ENCODE data around the gene PCDHB9.
"Not testable (repeated sequence)": the region's sequence is repeated elsewhere in the genome, so short reads cannot be mapped to it uniquely, and the experiment has no call there.

PCDHB9 gene

DNA sequence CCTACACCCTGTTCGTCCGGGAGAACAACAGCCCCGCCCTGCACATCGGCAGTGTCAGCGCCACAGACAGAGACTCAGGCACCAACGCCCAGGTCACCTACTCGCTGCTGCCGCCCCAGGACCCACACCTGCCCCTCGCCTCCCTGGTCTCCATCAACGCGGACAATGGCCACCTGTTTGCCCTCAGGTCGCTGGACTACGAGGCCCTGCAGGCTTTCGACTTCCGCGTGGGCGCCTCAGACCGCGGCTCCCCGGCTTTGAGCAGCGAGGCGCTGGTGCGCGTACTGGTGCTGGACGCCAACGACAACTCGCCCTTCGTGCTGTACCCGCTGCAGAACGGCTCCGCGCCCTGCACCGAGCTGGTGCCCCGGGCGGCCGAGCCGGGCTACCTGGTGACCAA, 1.7 kb downstream of the PCDHB9 start:
- not testable (repeated sequence) for DNase-seq (ENCODE audit: low spot score)

GRCh38 chr5:141189131-141189530, 2.2 kb downstream of the PCDHB9 start:
- DNase-seq (ENCODE audit: low spot score): not testable (repeated sequence)

GRCh38 chr5:141192110-141192725, 5.3 kb downstream of the PCDHB9 start, which contains the start of gene PCDHB10:
Gene PCDHB10, plus strand, starts transcription at chr5:141192353. Its CDS starts 200 bp downstream, at chr5:141192553.
- DNase-seq (ENCODE audit: low spot score): peak; percentile 3

- not testable (repeated sequence) for DNase-seq (ENCODE audit: low spot score)
Observed at GRCh38 chr5:141194332-141194731, 7.4 kb downstream of the PCDHB9 start.

DNA sequence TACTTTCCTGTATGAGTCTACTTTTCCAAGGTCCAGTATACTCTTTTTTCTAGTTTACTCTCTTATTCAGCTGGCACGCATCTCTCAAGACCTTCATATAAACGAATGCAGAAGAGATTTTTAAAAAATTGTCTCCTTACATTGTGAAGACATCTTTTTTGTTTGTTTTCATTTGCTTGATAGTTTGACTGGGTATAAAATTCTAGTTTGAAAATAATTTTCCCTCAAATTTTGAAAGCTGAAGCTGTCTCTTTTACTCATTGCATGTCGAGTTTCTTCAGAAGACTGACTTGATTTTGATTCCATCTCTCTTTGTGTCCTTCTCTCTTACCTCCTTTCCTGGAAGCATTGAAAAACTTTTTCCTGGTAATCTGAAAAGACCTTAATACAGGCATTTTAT, 9.4 kb downstream of the PCDHB9 start:
- DNase-seq (ENCODE audit: low spot score): no peak

GRCh38 chr5:141199359-141200235, 12.6 kb downstream of the PCDHB9 start, which contains the start of gene PCDHB11:
Gene PCDHB11, plus strand, starts transcription at chr5:141199627. Its CDS starts 148 bp downstream, at chr5:141199775.
- DNase-seq (ENCODE audit: low spot score): no peak

GRCh38 chr5:141201126-141201525, 14.2 kb downstream of the PCDHB9 start:
- DNase-seq (ENCODE audit: low spot score): not testable (repeated sequence)

GRCh38 chr5:141201646-141202045, 14.7 kb downstream of the PCDHB9 start:
- not testable (repeated sequence) for DNase-seq (ENCODE audit: low spot score)

DNA sequence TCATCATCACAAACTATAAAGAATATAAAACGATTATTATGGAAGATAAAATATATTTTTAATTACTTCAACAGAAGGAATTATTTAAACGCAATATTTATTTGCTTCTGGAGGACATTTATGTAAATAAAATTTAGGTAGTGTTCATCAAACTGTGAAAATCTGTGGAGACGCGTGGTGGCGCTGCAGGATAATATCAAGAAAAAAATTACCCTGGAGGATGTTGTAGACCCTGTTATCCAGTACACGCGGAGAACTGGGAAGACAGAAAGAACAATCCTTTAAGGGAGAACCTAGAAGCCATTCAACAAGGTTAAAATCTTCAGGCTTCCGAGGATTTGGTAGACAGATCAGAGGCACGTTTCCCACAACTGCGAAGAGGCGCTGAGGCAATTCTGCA, 21.5 kb downstream of the PCDHB9 start, which contains the start of gene PCDHB12:
PCDHB12 (plus strand) TSS at position 242 of the 400 bp plus-strand sequence. CDS start 189 bp downstream, outside the sequence.
- DNase-seq (ENCODE audit: low spot score): no peak

GRCh38 chr5:141210281-141210680, 23.3 kb downstream of the PCDHB9 start:
- DNase-seq (ENCODE audit: low spot score): not testable (repeated sequence)

DNA sequence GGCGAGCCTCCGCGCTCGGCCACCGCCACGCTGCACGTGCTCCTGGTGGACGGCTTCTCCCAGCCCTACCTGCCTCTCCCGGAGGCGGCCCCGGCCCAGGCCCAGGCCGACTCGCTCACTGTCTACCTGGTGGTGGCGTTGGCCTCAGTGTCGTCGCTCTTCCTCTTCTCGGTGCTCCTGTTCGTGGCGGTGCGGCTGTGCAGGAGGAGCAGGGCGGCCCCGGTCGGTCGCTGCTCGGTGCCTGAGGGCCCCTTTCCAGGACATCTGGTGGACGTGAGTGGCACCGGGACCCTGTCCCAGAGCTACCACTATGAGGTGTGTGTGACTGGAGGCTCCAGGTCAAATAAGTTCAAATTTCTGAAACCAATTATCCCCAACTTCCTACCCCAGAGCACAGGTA, 23.9 kb downstream of the PCDHB9 start:
- not testable (repeated sequence) for DNase-seq (ENCODE audit: low spot score)

GRCh38 chr5:141213656-141214339, 26.8 kb downstream of the PCDHB9 start, which contains the start of gene PCDHB13:
Gene PCDHB13, plus strand, starts transcription at chr5:141213919. Its CDS starts 205 bp downstream, at chr5:141214124.
- DNase-seq (ENCODE audit: low spot score): not testable (repeated sequence)

GRCh38 chr5:141214583-141214982, 27.6 kb downstream of the PCDHB9 start:
- DNase-seq (ENCODE audit: low spot score): not testable (repeated sequence)

GRCh38 chr5:141215504-141215903, 28.5 kb downstream of the PCDHB9 start:
- DNase-seq (ENCODE audit: low spot score): not testable (repeated sequence)

DNA sequence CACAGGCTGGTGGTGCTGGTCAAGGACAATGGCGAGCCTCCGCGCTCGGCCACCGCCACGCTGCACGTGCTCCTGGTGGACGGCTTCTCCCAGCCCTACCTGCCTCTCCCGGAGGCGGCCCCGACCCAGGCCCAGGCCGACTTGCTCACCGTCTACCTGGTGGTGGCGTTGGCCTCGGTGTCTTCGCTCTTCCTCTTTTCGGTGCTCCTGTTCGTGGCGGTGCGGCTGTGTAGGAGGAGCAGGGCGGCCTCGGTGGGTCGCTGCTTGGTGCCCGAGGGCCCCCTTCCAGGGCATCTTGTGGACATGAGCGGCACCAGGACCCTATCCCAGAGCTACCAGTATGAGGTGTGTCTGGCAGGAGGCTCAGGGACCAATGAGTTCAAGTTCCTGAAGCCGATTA, 29.1 kb downstream of the PCDHB9 start:
- DNase-seq (ENCODE audit: low spot score): not testable (repeated sequence)

DNA sequence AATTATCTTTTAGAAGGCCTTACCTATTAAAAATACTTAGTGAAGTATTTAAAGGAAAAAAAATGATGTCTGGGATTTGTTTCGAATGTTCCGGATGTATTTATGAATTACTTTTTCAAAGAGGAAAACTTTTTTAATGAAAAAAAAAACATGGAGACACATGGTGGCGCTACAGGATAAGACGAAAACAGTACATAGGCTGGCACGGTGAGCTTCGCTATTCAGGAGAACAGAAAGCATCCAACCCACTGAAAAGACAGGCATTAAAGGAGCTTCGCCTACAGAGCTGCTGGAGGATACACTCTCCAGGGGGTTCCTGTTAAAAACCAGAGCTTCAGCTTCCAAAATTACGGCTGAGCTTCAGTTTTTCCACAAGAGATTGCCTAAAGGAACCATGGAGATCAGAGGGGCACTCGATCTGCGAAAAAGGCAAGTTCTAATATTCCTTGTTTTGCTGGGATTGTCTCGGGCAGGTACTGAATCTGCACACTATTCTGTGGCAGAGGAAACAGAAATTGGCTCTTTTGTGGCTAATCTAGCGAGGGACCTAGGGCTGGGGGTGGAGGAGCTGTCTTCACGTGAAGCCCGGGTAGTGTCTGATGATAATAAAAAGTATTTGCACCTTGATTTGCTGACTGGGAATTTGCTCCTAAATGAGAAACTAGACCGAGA, 36.3 kb downstream of the PCDHB9 start, which contains the start of gene PCDHB14:
PCDHB14 (plus strand) TSS at position 232 of the 672 bp plus-strand sequence; CDS start at position 395, 163 bp downstream.
- DNase-seq (ENCODE audit: low spot score): no peak

DNA sequence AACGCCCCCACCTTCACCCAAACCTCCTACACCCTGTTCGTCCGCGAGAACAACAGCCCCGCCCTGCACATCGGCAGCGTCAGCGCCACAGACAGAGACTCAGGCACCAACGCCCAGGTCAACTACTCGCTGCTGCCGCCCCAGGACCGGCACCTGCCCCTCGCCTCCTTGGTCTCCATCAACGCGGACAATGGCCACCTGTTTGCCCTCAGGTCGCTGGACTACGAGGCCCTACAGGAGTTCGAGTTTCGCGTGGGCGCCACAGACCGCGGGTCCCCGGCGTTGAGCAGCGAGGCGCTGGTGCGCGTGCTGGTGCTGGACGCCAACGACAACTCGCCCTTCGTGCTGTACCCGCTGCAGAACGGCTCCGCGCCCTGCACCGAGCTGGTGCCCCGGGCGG, 37.9 kb downstream of the PCDHB9 start:
- DNase-seq (ENCODE audit: low spot score): not testable (repeated sequence)

GRCh38 chr5:141225421-141225820, 38.5 kb downstream of the PCDHB9 start:
- DNase-seq (ENCODE audit: low spot score): not testable (repeated sequence)

GRCh38 chr5:141234109-141234667, 47.2 kb downstream of the PCDHB9 start:
- no peak for DNase-seq (ENCODE audit: low spot score)

- DNase-seq (ENCODE audit: low spot score): not testable (repeated sequence)
Observed at GRCh38 chr5:141235922-141236321, 49.0 kb downstream of the PCDHB9 start.
